ENCODE results near the gene NINJ2.

GRCh38 chr12:701896-702539 lies 38.8 kb upstream of the NINJ2 start:
- TF ChIP-seq, protein P1, sequence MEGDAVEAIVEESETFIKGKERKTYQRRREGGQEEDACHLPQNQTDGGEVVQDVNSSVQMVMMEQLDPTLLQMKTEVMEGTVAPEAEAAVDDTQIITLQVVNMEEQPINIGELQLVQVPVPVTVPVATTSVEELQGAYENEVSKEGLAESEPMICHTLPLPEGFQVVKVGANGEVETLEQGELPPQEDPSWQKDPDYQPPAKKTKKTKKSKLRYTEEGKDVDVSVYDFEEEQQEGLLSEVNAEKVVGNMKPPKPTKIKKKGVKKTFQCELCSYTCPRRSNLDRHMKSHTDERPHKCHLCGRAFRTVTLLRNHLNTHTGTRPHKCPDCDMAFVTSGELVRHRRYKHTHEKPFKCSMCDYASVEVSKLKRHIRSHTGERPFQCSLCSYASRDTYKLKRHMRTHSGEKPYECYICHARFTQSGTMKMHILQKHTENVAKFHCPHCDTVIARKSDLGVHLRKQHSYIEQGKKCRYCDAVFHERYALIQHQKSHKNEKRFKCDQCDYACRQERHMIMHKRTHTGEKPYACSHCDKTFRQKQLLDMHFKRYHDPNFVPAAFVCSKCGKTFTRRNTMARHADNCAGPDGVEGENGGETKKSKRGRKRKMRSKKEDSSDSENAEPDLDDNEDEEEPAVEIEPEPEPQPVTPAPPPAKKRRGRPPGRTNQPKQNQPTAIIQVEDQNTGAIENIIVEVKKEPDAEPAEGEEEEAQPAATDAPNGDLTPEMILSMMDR (conservative IDR thresholded peaks at IDR 0.05 in 1 of 2, IDR thresholded peaks at IDR 0.05 in 1 of 2; ENCODE audit: extremely low read depth in 1 of 2, insufficient read depth in 1 of 2, low read depth in 1 of 2, low read length in 2 of 2): no peak
- no peak for TF ChIP-seq EZH2 (IDR thresholded peaks at IDR 0.05; ENCODE audit: borderline replicate concordance, low read length)

All from mammary epithelial cell (primary cell).